ENCODE data around the gene PKP2. TPM values are rescaled to one million over a fixed set of nuclear protein-coding genes. Genes with fewer than 3 reads are reported as not detected.
A peak's percentile ranks its signal among the peaks of the same experiment; 100 is the strongest.
"Not testable (repeated sequence)": the region's sequence is repeated elsewhere in the genome, so short reads cannot be mapped to it uniquely, and the experiment has no call there.

Gene PKP2
- total RNA-seq, 1 donor from 2014 or later = 65.3 TPM

DNA sequence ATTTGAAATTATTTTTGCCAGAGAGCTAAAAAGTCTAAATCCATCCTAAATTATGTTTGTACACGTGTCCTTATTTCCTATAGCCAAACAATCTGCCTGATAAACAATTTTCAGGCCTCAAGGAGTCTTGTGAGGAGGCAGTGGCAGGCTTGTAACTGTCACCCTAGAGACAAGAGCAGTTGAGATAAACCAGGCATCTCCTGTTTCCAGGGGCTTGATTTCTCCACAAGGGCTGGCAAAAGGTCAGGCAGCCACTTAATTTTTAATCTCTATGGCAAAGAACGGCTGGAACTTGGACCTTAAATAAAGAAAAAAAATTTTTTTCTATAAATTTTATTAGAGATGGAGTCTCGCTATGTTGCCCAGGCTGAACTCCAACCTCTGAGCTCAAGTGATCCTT lies 15.5 kb downstream of the PKP2 start:
- no peak for DNase-seq (ENCODE audit: low spot score in 2 of 2, unreplicated experiment in 2 of 2)
- Mint-ChIP-seq H3K27me3 (ENCODE audit: low read depth) (no peaks in the 10 kb centered on the region), H3K9me3 (no peaks in the 10 kb centered on the region), H3K27ac (peak overlapping the region; percentile 88), H3K36me3 (peaks cover 7% of the 10 kb centered on the region), H3K4me1 (peaks cover 57% of the 10 kb centered on the region), H3K4me3 (no peak overlapping the region)
- TF ChIP-seq, protein P1, sequence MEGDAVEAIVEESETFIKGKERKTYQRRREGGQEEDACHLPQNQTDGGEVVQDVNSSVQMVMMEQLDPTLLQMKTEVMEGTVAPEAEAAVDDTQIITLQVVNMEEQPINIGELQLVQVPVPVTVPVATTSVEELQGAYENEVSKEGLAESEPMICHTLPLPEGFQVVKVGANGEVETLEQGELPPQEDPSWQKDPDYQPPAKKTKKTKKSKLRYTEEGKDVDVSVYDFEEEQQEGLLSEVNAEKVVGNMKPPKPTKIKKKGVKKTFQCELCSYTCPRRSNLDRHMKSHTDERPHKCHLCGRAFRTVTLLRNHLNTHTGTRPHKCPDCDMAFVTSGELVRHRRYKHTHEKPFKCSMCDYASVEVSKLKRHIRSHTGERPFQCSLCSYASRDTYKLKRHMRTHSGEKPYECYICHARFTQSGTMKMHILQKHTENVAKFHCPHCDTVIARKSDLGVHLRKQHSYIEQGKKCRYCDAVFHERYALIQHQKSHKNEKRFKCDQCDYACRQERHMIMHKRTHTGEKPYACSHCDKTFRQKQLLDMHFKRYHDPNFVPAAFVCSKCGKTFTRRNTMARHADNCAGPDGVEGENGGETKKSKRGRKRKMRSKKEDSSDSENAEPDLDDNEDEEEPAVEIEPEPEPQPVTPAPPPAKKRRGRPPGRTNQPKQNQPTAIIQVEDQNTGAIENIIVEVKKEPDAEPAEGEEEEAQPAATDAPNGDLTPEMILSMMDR (IDR thresholded peaks at IDR 0.05; ENCODE audit: unreplicated experiment) = no peak

DNA sequence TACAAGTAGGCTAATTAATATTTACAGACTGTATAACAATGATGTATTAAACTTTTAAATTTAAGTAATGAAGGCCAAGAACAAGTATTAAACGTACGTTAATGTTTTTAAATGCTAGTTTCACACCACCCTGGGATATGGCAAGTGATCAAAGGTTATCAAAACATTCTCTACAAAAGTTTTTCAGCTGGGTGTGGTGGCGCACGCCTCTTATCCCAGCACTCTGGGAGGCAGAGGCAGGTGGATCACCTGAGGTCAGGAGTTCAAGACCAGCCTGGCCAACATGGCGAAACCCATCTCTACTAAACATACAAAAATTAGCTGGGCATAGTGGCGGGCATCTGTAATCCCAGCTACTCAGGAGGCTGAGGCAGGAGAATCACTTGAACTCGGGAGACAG lies 17.5 kb downstream of the PKP2 start:
- H3K9me3 Mint-ChIP-seq; DNase-seq (ENCODE audit: low spot score in 2 of 2, unreplicated experiment in 2 of 2); H3K27ac Mint-ChIP-seq; H3K27me3 Mint-ChIP-seq (ENCODE audit: low read depth); H3K4me3 Mint-ChIP-seq: not testable (repeated sequence)
- Mint-ChIP-seq H3K36me3 (peaks cover 16% of the 10 kb centered on the region), H3K4me1 (peaks cover 38% of the 10 kb centered on the region)

DNA sequence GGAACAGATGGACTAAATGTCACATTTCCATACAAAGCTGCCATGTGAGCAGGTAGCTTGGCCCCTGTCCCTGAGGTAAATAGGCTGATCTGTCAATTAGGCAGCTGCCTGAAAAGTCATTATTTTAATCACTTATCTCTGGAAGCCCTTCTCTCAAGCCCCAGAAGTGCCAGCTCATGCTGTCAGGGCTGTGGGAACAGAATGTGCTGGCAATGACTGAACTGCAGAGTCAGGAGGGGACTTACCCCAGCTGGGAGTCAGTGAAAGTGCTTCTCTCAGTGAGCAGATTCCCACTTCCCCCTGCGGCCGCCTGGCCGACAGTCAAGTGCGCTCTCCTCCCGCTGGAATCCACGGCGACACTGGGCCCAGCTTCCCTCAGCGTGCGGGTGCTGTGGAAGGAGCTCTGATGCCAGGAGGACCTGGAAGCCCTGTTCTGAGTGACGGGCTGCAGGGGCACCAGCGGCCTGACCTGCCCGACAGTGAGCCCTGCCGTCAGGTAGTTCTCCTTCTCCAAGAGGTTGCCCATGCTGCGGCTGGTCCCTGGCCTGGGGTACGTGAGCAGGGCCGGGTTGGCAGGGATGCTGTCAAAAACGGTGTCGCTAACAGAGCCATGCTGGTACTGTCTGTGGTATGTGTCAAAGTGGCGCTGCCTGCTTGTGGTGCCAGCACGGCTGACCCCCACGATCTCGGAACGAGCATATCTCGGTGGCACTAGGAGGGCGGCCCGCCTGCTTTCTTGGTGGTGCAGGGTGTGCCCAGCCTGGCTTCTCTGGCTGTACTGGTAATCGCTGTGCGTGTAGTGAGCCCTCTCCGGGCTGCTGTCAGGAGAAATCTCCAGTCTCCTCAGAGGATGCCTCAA lies 18.7 kb downstream of the PKP2 start:
- Mint-ChIP-seq H3K4me1 (peaks cover 28% of the 10 kb centered on the region), H3K27ac (no peak overlapping the region), H3K27me3 (ENCODE audit: low read depth) (no peaks in the 10 kb centered on the region), H3K9me3 (no peaks in the 10 kb centered on the region), H3K4me3 (no peak overlapping the region), H3K36me3 (peaks cover 19% of the 10 kb centered on the region)
- no peak for DNase-seq (ENCODE audit: low spot score in 2 of 2, unreplicated experiment in 2 of 2)
- TF ChIP-seq, protein P1 (IDR thresholded peaks at IDR 0.05; ENCODE audit: unreplicated experiment) = no peak

GRCh38 chr12:32876004-32876403 lies 20.6 kb downstream of the PKP2 start:
- peaks cover 28% of the 10 kb centered on the region for H3K36me3 Mint-ChIP-seq
- no peak overlapping the region for H3K27ac Mint-ChIP-seq
- no peak for DNase-seq (ENCODE audit: low spot score in 2 of 2, unreplicated experiment in 2 of 2)
- TF ChIP-seq, protein P1 (IDR thresholded peaks at IDR 0.05; ENCODE audit: unreplicated experiment) = no peak
- no peak overlapping the region for H3K4me3 Mint-ChIP-seq
- H3K4me1 Mint-ChIP-seq = peaks cover 22% of the 10 kb centered on the region
- H3K9me3 Mint-ChIP-seq = no peaks in the 10 kb centered on the region
- no peaks in the 10 kb centered on the region for H3K27me3 Mint-ChIP-seq (ENCODE audit: low read depth)

GRCh38 chr12:32874975-32875374 lies 21.6 kb downstream of the PKP2 start:
- Mint-ChIP-seq H3K36me3 (peaks cover 31% of the 10 kb centered on the region), H3K4me1 (peaks cover 16% of the 10 kb centered on the region), H3K27ac (no peak overlapping the region), H3K27me3 (ENCODE audit: low read depth) (no peaks in the 10 kb centered on the region), H3K4me3 (no peak overlapping the region), H3K9me3 (no peaks in the 10 kb centered on the region)
- DNase-seq (ENCODE audit: low spot score in 2 of 2, unreplicated experiment in 2 of 2) = no peak
- TF ChIP-seq, protein P1 (IDR thresholded peaks at IDR 0.05; ENCODE audit: unreplicated experiment) = no peak

- Mint-ChIP-seq H3K36me3 (peaks cover 31% of the 10 kb centered on the region), H3K4me3 (no peak overlapping the region), H3K27ac (peak overlapping the region; percentile 60), H3K4me1 (peaks cover 13% of the 10 kb centered on the region), H3K9me3 (no peaks in the 10 kb centered on the region), H3K27me3 (ENCODE audit: low read depth) (no peaks in the 10 kb centered on the region)
- TF ChIP-seq, protein P1 (IDR thresholded peaks at IDR 0.05; ENCODE audit: unreplicated experiment) = no peak
- no peak for DNase-seq (ENCODE audit: low spot score in 2 of 2, unreplicated experiment in 2 of 2)
Observed at GRCh38 chr12:32874078-32874477, 22.5 kb downstream of the PKP2 start.

DNA sequence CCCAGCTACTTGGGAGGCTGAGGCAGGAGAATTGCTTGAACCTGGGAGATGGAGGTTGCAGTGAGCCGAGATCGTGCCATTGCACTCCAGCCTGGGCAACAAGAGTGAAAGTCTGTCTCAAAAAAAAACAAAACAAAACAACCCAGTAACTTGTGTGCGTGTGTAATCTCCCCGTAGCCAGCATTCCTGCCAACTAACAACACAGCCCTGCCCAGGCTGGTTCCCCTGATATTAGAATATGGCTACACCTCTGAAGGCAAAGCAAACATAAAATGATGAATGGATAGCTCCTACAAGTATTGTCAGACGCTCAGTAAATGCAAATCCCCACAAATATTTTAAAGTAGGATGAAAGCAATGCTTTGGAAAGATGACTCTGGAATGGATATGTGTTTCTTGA lies 24.2 kb downstream of the PKP2 start:
- not testable (repeated sequence) for H3K4me3 Mint-ChIP-seq; H3K27me3 Mint-ChIP-seq (ENCODE audit: low read depth)
- H3K27ac Mint-ChIP-seq = peak overlapping the region; percentile 60

More for the DNA sequence above, 24.2 kb downstream of the PKP2 start:
- H3K9me3 Mint-ChIP-seq; DNase-seq (ENCODE audit: low spot score in 2 of 2, unreplicated experiment in 2 of 2): not testable (repeated sequence)
- Mint-ChIP-seq H3K4me1 (peaks cover 16% of the 10 kb centered on the region), H3K36me3 (peaks cover 36% of the 10 kb centered on the region)
